Putamen (tissue), 1 donor: ENCODE data around the gene MYO16.
A peak's percentile ranks its signal among the peaks of the same experiment; 100 is the strongest.

Experiments
- DNase-seq: peaks from one replicate; pipeline ENCODE4 v3.0.0-alpha.2; 2016; ENCODE audit warnings: low spot score

The MYO16 gene

GRCh38 chr13:109243311-109243951, 614.0 kb downstream of the MYO16 start:
- peak; percentile 2 for DNase-seq

- no peak for DNase-seq
Measured at GRCh38 chr13:109244566-109244965, 615.2 kb downstream of the MYO16 start.

GRCh38 chr13:109246001-109246400, 616.6 kb downstream of the MYO16 start:
- no peak for DNase-seq

DNA sequence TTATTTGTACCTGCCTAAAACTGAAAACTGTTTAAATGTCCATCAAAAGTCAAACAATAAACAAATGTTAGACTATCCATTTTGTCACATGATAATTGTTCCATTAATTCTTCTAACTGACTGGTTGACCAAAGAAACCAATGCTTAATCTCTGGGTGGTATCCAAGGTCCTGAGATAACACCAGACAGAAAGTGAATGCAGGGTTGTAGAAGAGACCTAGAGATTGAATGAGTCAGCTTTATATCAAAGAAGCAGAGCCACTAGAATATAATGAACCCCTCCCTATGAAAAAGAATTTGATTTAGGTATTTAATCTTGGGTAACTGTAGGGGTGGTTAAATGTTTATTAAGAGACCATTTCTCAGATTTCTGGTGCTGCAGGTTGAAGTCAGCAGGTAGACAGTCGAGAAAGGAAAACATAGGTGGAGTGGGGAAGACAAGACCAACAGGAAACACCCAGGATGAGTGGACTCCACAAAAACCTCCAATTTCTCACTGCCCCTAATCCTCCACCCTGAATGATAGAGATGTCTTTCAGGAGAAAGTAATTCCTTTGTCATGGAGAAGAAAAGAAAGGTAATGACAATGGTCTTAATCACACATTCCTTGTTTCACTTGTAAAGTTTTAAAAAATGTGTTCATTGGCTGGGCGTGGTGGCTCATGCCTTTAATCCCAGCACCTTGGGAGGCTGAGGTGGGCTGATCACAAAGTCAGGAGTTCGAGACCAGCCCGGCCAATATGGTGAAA, 620.5 kb downstream of the MYO16 start:
- no peak for DNase-seq

DNA sequence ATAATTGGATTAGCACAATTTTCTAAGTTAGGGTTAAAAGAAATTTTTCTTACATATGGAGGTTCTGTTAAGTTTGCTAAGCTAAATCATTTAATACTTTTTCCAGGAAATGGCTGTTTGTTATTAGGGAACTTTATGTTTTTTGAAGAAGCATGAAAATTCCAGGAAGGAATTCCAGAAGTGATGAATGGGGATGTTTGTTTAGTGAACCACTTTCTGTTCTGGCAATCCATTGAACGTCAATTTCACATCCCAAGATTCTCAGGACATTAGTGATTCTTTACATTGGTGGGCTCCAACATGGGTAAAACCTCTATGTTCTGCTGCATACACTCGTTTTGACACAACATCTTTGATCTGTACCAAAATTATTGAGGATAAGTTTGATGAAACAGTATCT, 622.5 kb downstream of the MYO16 start:
- DNase-seq, result no peak

GRCh38 chr13:109253316-109253715, 623.9 kb downstream of the MYO16 start:
- DNase-seq, result no peak

DNA sequence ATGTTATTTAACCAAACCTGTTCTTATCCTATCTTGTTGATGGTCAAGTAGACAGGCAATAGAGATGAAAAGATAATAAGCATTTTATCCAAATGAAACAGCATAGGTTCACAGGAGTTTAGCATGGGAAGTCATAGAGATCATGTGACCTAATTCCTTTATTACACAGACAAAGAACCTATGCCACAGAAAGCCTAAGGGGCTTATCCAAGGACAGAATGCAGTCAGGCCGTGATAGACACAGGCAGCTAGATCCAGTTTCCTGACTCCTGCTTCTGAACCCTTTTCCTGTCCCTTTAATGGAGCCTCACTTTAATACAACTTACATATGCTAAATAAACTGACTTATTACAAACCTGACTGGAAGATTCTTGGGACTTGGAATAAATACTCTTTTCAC, 624.9 kb downstream of the MYO16 start:
- no peak for DNase-seq

DNA sequence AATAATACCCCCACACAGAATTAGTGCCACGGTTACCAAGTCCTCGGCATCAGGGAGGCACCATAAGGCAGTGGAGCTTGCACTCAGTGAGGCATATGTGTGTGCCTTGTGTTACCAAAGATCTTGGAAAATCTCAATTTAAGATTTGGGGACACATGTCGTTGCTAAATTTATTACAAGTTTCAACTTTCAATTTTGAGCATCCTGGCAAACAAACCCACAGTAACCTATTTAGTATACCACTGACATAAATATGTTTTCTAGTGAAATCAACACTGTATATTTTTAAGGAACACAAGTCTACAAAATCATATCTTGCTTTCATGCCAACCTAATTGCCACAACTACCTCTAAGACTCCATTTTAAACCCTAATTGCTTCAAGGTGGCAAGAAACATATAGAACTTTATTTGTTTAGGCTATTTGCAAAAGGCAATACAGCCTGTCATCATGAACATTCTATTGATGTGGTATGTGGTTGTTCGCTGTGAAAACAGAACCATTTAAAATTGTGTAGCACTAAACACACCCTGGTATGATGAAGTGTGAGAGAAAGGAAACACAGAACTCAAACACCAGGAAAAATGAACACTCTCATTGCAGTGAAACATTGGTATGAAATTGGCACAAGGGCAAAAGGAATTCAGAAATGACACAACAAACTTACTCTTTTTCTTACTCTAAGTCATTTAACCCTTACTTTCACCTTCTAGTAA, 625.9 kb downstream of the MYO16 start:
- no peak for DNase-seq

DNA sequence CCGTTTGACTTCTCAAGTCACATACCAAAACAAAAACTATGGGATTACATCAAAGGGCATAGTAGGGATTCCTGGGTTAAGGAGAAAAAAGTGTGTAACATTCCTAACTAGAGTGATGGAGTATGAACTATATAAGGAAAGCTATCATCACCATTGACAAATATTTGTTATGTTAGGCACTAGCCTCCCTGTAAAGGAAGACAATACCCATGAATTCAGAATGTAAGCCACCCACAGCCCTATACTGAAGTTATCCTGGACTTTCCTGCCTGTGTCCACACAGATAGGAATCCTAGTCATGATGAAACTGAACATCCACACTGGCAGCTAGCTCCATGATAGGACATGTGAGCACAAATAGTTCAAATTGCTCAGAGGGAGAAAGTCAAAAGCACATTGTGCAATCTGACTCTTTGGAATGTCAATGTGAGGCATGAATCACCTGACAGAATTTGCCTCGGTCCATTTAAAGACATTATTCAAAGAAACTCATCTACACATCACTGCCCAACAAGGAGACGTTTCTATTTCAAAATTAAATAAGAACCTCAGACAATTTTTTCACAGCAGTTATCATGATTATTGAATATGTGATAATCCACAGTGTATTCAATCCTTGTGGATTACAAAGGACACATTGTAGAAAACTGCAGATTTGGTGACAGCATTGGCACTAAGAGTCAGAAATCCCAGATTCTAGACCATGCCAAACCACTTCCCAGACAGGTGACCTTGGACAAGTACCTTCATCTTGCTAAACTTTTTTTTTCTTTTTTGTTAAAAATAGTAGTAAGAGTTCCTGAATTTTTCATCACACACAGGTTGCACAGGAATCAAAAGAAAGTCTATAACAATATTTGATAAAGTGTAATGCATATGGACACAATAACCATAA, 627.7 kb downstream of the MYO16 start:
- DNase-seq, result no peak
